MCF 10A (cell line): ENCODE measurements around the gene HLA-DQB1. TPM values are rescaled to one million over a fixed set of nuclear protein-coding genes. Genes with fewer than 3 reads are reported as not detected.
"Not testable (repeated sequence)": the region's sequence is repeated elsewhere in the genome, so short reads cannot be mapped to it uniquely, and the experiment has no call there.

Source experiments
- BruUV-seq: library from RNA; stranded (reverse); fragments of 400-500 nt; replicated peaks from 2 replicates; lab custom pipeline; 2021; lab: Mats Ljungman, UMichigan
- CTCF ChIA-PET: fragments of 300-600 bp; sonication (Branson Sonifier 250); formaldehyde crosslinking; extraction: SDS; loops from one replicate; lab custom pipeline; 2021; ENCODE audit warnings: antibody characterized with exemption, inconsistent platforms; lab: Yijun Ruan, JAX
- POLR2A ChIA-PET: fragments of 300-600, 350-650 bp; sonication (Branson Sonifier 250); formaldehyde crosslinking; extraction: SDS; loops from one replicate; lab custom pipeline; 2020; ENCODE audit warnings: antibody characterized with exemption, inconsistent platforms; lab: Yijun Ruan, JAX
- DNase-seq: peaks from one replicate; pipeline ENCODE4 v3.0.0-alpha.2; 2018; ENCODE audit not compliant: unreplicated experiment
- H3K27ac Mint-ChIP-seq: one replicate; pipeline ENCODE4 v1.8.0; 2022; ENCODE audit warnings: mild to moderate bottlenecking, low read depth, mixed read lengths; ENCODE audit not compliant: unreplicated experiment
- H3K27me3 Mint-ChIP-seq: one replicate; pipeline ENCODE4 v1.8.0; 2022; ENCODE audit warnings: mixed read lengths; ENCODE audit not compliant: insufficient read depth, unreplicated experiment
- H3K36me3 Mint-ChIP-seq: one replicate; pipeline ENCODE4 v1.8.0; 2022; ENCODE audit warnings: mild to moderate bottlenecking, moderate library complexity, mixed read lengths; ENCODE audit not compliant: insufficient read depth, unreplicated experiment
- H3K4me1 Mint-ChIP-seq: one replicate; pipeline ENCODE4 v1.8.0; 2022; ENCODE audit warnings: mixed read lengths; ENCODE audit not compliant: insufficient read depth, unreplicated experiment
- H3K4me3 Mint-ChIP-seq: one replicate; pipeline ENCODE4 v1.8.0; 2022; ENCODE audit warnings: mild to moderate bottlenecking, moderate library complexity, mixed read lengths; ENCODE audit not compliant: unreplicated experiment
- H3K9me3 Mint-ChIP-seq: one replicate; pipeline ENCODE4 v1.8.0; 2022; ENCODE audit warnings: mixed read lengths; ENCODE audit not compliant: unreplicated experiment
- CTCF ChIP-seq: fragments of 200-600 bp; IDR thresholded peaks from one replicate; pipeline ENCODE4 v1.8.0; 2022; ENCODE audit warnings: antibody characterized with exemption, mild to moderate bottlenecking; ENCODE audit not compliant: unreplicated experiment
- intact Hi-C: fragments of 100-400 bp; cut with micrococcal nuclease; formaldehyde crosslinking; loops from 2 replicates; pipeline ENCODE4 v1.14.1; 2022
- total RNA-seq: library from RNA; stranded (reverse); gene quantifications from 2 replicates; pipeline ENCODE4 v1.2.3, GENCODE V29; 2022

Gene HLA-DQB1
- total RNA-seq, 1 experiment from 2014 or later: not detected

GRCh38 chr6:32637219-32637880 lies 29.1 kb downstream of the HLA-DQB1 start, which contains the start of gene HLA-DQA1:
TSS of gene HLA-DQA1 (plus strand) at chr6:32637406. CDS start at chr6:32637459, 53 bp downstream.
- DNase-seq: no peak
- no TSS peak for BruUV-seq
- ChIA-PET POLR2A (no interaction called here), CTCF (no interaction called here)
- no peak within 1 kb of the TSS for H3K4me3 Mint-ChIP-seq
- TF ChIP-seq CTCF: no peak
- intact Hi-C loops: no loop called here
- H3K27ac Mint-ChIP-seq: no peak within 1 kb of the TSS
- H3K9me3 Mint-ChIP-seq: no peaks in the 10 kb centered on the region
- H3K36me3 Mint-ChIP-seq: no peaks in the 10 kb centered on the region
- peaks cover 89% of the 10 kb centered on the region for H3K27me3 Mint-ChIP-seq
- H3K4me1 Mint-ChIP-seq: no peaks in the 10 kb centered on the region

- no peak for TF ChIP-seq CTCF
- peaks cover 71% of the 10 kb centered on the region for H3K27me3 Mint-ChIP-seq
- BruUV-seq: no TSS peak
- H3K4me3 Mint-ChIP-seq: no peak overlapping the region
- H3K4me1 Mint-ChIP-seq: no peaks in the 10 kb centered on the region
- H3K9me3 Mint-ChIP-seq: no peaks in the 10 kb centered on the region
- DNase-seq: no peak
- intact Hi-C loops: no loop called here
- H3K36me3 Mint-ChIP-seq: no peaks in the 10 kb centered on the region
- no peak overlapping the region for H3K27ac Mint-ChIP-seq
- ChIA-PET CTCF (no interaction called here), POLR2A (no interaction called here)
Measured at GRCh38 chr6:32635526-32636123, 30.8 kb downstream of the HLA-DQB1 start.

GRCh38 chr6:32629793-32630192 lies 36.7 kb downstream of the HLA-DQB1 start:
- BruUV-seq, CTCF ChIA-PET: not testable (repeated sequence)
- intact Hi-C loops: loop anchor here (10.0 kb wide), 1 partner anchor 55 kb away; no protein-coding TSS in a partner anchor

GRCh38 chr6:32627831-32628230 lies 38.6 kb downstream of the HLA-DQB1 start:
- Mint-ChIP-seq H3K27ac (no peak overlapping the region), H3K9me3 (no peaks in the 10 kb centered on the region), H3K36me3 (no peaks in the 10 kb centered on the region), H3K27me3 (no peaks in the 10 kb centered on the region), H3K4me1 (peaks cover 4% of the 10 kb centered on the region), H3K4me3 (no peak overlapping the region)
- intact Hi-C loops: loop anchor here (10.0 kb wide), 1 partner anchor 57 kb away; no protein-coding TSS in a partner anchor
- no TSS peak for BruUV-seq
- CTCF ChIA-PET: interaction anchor here (0.6 kb wide), 1 partner anchor 64 kb away, joined by 4 read pairs; no protein-coding TSS in a partner anchor
- no peak for TF ChIP-seq CTCF
- POLR2A ChIA-PET: no interaction called here
- peak; percentile 34 for DNase-seq

More at GRCh38 chr6:32629793-32630192, 36.7 kb downstream of the HLA-DQB1 start:
- H3K27ac Mint-ChIP-seq, H3K9me3 Mint-ChIP-seq, DNase-seq, H3K36me3 Mint-ChIP-seq, POLR2A ChIA-PET, H3K4me1 Mint-ChIP-seq, H3K4me3 Mint-ChIP-seq: not testable (repeated sequence)
- peaks cover 16% of the 10 kb centered on the region for H3K27me3 Mint-ChIP-seq
